HepG2 (cell line): ENCODE results near the gene GPER1. TPM values are rescaled to one million over a fixed set of nuclear protein-coding genes. Genes with fewer than 3 reads are reported as not detected.

Experiments
- DPF2 ChIP-seq: sonication (generic); formaldehyde crosslinking; IDR thresholded peaks from 2 replicates; pipeline ENCODE4 v1.4.0; 2020; ENCODE audit warnings: mild to moderate bottlenecking, low read depth, missing genetic modification reagents, borderline replicate concordance
- FOXA3 ChIP-seq: IDR thresholded peaks from 2 replicates; pipeline ENCODE4 v1.6.1; 2016; ENCODE audit warnings: missing genetic modification reagents, missing compliant biosample characterization
- GTF2F1 ChIP-seq: fragments of 150-350 bp; IDR thresholded peaks from 2 replicates; pipeline ENCODE4 v1.6.1; 2014; ENCODE audit warnings: low read length
- HMGA1 ChIP-seq: sonication (generic); formaldehyde crosslinking; conservative IDR thresholded peaks from 2 replicates; pipeline ENCODE4 v1.4.0; 2020; ENCODE audit warnings: missing genetic modification reagents
- KAT7 ChIP-seq: IDR thresholded peaks from 2 replicates; pipeline ENCODE4 v1.6.1; 2018; ENCODE audit warnings: borderline replicate concordance, missing compliant biosample characterization
- NFE2 ChIP-seq: sonication (generic); formaldehyde crosslinking; IDR thresholded peaks from 2 replicates; pipeline ENCODE4 v1.4.0; 2020; ENCODE audit warnings: missing genetic modification reagents
- NFRKB ChIP-seq: fragments of 450-650 bp; IDR thresholded peaks from 2 replicates; pipeline ENCODE4 v1.6.1; 2017
- PCBP2 ChIP-seq: fragments of 200-400 bp; formaldehyde crosslinking; optimal IDR thresholded peaks from 2 replicates; pipeline ENCODE3; 2018; ENCODE audit warnings: low read length, low read depth; ENCODE audit not compliant: poor library complexity, severe bottlenecking
- RARG ChIP-seq: sonication (generic); formaldehyde crosslinking; IDR thresholded peaks from 2 replicates; pipeline ENCODE4 v1.4.0; 2020; ENCODE audit warnings: low read depth, mild to moderate bottlenecking, missing genetic modification reagents
- REL ChIP-seq: sonication (generic); formaldehyde crosslinking; conservative IDR thresholded peaks from 2 replicates; pipeline ENCODE4 v1.8.0; 2022; ENCODE audit warnings: mild to moderate bottlenecking, missing genetic modification reagents, moderate library complexity
- REPIN1 ChIP-seq: sonication (generic); formaldehyde crosslinking; IDR thresholded peaks from 2 replicates; pipeline ENCODE4 v1.8.0; 2022; ENCODE audit warnings: missing genetic modification reagents, low read depth, mild to moderate bottlenecking, borderline replicate concordance
- RFX3 ChIP-seq: IDR thresholded peaks from 2 replicates; pipeline ENCODE4 v1.6.1; 2016; ENCODE audit warnings: missing biosample characterization, missing genetic modification reagents
- SALL2 ChIP-seq: sonication (generic); formaldehyde crosslinking; IDR thresholded peaks from 2 replicates; pipeline ENCODE4 v1.8.1; 2023; ENCODE audit warnings: mild to moderate bottlenecking, missing genetic modification reagents, inconsistent platforms
- SKI ChIP-seq: fragments of 450-650 bp; IDR thresholded peaks from one replicate; pipeline ENCODE4 v1.6.1; 2018; ENCODE audit warnings: mild to moderate bottlenecking; ENCODE audit not compliant: partially characterized antibody
- SMARCE1 ChIP-seq: fragments of 450-650 bp; IDR thresholded peaks from 2 replicates; pipeline ENCODE4 v1.6.1; 2017; ENCODE audit warnings: borderline replicate concordance
- TCF7L2 ChIP-seq: IDR thresholded peaks from 2 replicates; pipeline ENCODE4 v1.6.1; 2011; ENCODE audit warnings: mild to moderate bottlenecking, low read depth, low read length, moderate library complexity
- YEATS4 ChIP-seq: sonication (generic); formaldehyde crosslinking; IDR thresholded peaks from 2 replicates; pipeline ENCODE4 v1.4.0; 2020; ENCODE audit warnings: missing genetic modification reagents, borderline replicate concordance
- ZNF251 ChIP-seq: sonication (generic); formaldehyde crosslinking; IDR thresholded peaks from 2 replicates; pipeline ENCODE4 v1.9.0; 2021; ENCODE audit warnings: mild to moderate bottlenecking, missing genetic modification reagents
- ZNF547 ChIP-seq: sonication (generic); formaldehyde crosslinking; IDR thresholded peaks from 2 replicates; pipeline ENCODE4 v1.5.1; 2020; ENCODE audit warnings: mild to moderate bottlenecking, missing genetic modification reagents
- ZNF781 ChIP-seq: sonication (generic); formaldehyde crosslinking; IDR thresholded peaks from 2 replicates; pipeline ENCODE4 v1.5.1; 2020; ENCODE audit warnings: borderline replicate concordance, mild to moderate bottlenecking, missing genetic modification reagents; ENCODE audit errors: not compliant biosample characterization
- ZNF891 ChIP-seq: sonication (generic); formaldehyde crosslinking; IDR thresholded peaks from 2 replicates; pipeline ENCODE4 v1.5.0; 2020; ENCODE audit warnings: mild to moderate bottlenecking, missing genetic modification reagents
- polyA plus RNA-seq, 8 experiments: library from polyadenylated mRNA; depleted of rRNA in 3 of 8; stranded (reverse) in 7 of 8; unstranded in 1 of 8; fragments of >200 nt; fragmentation: Illumina TruSeq in 4 of 8; extraction: Trizol in 4 of 8; gene quantifications; 2 replicates each; pipeline versions ENCODE4 v1.2.1 to v1.2.3, GENCODE V29; 2011 to 2016; ENCODE audit warnings: low read depth in 4 of 8, missing spikeins in 1 of 8, mixed read lengths in 1 of 8; ENCODE audit not compliant: insufficient read depth in 1 of 8
- total RNA-seq, 5 experiments: library from RNA; depleted of rRNA; stranded (reverse); fragments of >200 nt; fragmentation: Illumina TruSeq; extraction: Trizol; gene quantifications; 2 replicates each; pipeline ENCODE4 v1.2.3, GENCODE V29; 2016; ENCODE audit warnings: low read depth in 1 of 5
- TF ChIP-seq, protein P1 (sequence below): sonication (generic); formaldehyde crosslinking; IDR thresholded peaks from 2 replicates; pipeline ENCODE4 v1.5.0; 2020; ENCODE audit warnings: mild to moderate bottlenecking, missing genetic modification reagents, borderline replicate concordance
- TF ChIP-seq, protein P2 (sequence below): sonication (generic); formaldehyde crosslinking; IDR thresholded peaks from 2 replicates; pipeline ENCODE4 v1.4.0; 2020; ENCODE audit warnings: mild to moderate bottlenecking, low read depth, missing genetic modification reagents
- TF ChIP-seq, protein P3 (sequence below): fragments of 450-650 bp; IDR thresholded peaks from 2 replicates; pipeline ENCODE4 v1.6.1; 2017
- TF ChIP-seq, protein P4 (sequence below): sonication (generic); formaldehyde crosslinking; IDR thresholded peaks from 2 replicates; pipeline ENCODE4 v1.5.1; 2020; ENCODE audit warnings: missing genetic modification reagents, mild to moderate bottlenecking, borderline replicate concordance

GPER1 gene
- total and polyA plus RNA-seq, 2 of the 13 experiments (the other 11 are each of a cell fraction or from before 2014, with no cell fraction given) = 12.7 to 19.7 TPM

DNA sequence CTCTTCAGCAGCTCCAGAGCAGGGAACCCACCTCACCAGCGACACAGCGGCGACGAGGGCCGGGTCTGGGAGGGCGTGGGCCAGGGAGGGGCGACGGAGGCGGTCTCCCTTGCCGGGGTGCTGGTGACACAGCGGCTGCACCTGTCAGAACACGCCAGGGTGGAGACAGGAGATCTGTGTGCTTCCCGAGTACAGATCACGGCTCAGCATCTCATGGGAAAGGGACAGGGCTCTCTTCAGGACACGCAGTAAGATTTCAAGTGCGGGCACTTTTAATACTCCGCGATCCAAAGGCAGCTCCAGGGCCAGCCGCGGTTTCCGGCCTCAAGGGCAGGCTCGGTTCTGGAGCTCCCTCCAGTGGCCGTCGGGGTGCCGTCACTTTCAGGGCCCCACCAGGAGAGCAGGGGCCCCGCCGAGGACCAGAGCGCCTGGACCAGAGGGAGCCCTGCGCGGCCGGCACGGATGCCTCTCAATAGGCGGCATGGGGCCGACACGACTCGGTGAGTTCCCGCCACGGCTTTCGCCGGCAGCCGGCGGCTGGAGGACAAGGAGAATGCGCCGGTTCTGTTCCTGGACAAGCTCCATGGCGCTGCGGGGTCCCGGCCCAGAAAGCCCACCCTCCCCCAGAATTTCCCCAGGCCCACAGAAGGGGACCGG, 22.2 kb upstream of the GPER1 start (continued):
- TF ChIP-seq SKI (peak; percentile 52), REL (no peak), RARG (CRISPR knock-in tag) (no peak), HMGA1 (CRISPR knock-in tag) (no peak), SMARCE1 (no peak), DPF2 (CRISPR knock-in tag) (no peak), PCBP2 (no peak), YEATS4 (CRISPR knock-in tag) (no peak), TCF7L2 (no peak), REPIN1 (CRISPR knock-in tag) (no peak), ZNF781 (no peak), ZNF891 (CRISPR knock-in tag) (0 out of 2 replicates have a peak, but pooled peaks have one; percentile 58), SALL2 (CRISPR knock-in tag) (no peak), GTF2F1 (no peak), ZNF251 (no peak), NFE2 (no peak), KAT7 (peak; percentile 55; the same call in 1 of the 2 replicates), FOXA3 (CRISPR knock-in tag) (no peak), NFRKB (no peak), RFX3 (CRISPR knock-in tag) (no peak), ZNF547 (CRISPR knock-in tag) (no peak)
- TF ChIP-seq, protein P1, sequence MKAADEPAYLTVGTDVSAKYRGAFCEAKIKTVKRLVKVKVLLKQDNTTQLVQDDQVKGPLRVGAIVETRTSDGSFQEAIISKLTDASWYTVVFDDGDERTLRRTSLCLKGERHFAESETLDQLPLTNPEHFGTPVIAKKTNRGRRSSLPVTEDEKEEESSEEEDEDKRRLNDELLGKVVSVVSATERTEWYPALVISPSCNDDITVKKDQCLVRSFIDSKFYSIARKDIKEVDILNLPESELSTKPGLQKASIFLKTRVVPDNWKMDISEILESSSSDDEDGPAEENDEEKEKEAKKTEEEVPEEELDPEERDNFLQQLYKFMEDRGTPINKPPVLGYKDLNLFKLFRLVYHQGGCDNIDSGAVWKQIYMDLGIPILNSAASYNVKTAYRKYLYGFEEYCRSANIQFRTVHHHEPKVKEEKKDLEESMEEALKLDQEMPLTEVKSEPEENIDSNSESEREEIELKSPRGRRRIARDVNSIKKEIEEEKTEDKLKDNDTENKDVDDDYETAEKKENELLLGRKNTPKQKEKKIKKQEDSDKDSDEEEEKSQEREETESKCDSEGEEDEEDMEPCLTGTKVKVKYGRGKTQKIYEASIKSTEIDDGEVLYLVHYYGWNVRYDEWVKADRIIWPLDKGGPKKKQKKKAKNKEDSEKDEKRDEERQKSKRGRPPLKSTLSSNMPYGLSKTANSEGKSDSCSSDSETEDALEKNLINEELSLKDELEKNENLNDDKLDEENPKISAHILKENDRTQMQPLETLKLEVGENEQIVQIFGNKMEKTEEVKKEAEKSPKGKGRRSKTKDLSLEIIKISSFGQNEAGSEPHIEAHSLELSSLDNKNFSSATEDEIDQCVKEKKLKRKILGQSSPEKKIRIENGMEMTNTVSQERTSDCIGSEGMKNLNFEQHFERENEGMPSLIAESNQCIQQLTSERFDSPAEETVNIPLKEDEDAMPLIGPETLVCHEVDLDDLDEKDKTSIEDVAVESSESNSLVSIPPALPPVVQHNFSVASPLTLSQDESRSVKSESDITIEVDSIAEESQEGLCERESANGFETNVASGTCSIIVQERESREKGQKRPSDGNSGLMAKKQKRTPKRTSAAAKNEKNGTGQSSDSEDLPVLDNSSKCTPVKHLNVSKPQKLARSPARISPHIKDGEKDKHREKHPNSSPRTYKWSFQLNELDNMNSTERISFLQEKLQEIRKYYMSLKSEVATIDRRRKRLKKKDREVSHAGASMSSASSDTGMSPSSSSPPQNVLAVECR (CRISPR knock-in tag) = peak; percentile 58; the same call in 1 of the 2 replicates
- TF ChIP-seq, protein P2, sequence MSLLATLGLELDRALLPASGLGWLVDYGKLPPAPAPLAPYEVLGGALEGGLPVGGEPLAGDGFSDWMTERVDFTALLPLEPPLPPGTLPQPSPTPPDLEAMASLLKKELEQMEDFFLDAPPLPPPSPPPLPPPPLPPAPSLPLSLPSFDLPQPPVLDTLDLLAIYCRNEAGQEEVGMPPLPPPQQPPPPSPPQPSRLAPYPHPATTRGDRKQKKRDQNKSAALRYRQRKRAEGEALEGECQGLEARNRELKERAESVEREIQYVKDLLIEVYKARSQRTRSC (CRISPR knock-in tag) = no peak
- TF ChIP-seq, protein P3, sequence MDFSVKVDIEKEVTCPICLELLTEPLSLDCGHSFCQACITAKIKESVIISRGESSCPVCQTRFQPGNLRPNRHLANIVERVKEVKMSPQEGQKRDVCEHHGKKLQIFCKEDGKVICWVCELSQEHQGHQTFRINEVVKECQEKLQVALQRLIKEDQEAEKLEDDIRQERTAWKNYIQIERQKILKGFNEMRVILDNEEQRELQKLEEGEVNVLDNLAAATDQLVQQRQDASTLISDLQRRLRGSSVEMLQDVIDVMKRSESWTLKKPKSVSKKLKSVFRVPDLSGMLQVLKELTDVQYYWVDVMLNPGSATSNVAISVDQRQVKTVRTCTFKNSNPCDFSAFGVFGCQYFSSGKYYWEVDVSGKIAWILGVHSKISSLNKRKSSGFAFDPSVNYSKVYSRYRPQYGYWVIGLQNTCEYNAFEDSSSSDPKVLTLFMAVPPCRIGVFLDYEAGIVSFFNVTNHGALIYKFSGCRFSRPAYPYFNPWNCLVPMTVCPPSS = no peak
- TF ChIP-seq, protein P4, sequence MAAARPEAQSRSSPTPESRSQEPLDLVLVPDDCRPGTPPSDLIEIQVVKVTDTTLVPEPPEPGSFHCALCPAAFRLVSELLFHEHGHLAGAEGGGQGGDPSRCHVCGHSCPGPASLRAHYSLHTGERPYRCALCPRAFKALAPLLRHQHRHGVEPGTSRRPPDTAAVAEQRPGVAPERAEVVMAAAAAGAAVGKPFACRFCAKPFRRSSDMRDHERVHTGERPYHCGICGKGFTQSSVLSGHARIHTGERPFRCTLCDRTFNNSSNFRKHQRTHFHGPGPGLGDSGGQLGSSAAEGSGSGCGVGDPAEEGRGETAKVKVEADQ (CRISPR knock-in tag) = no peak
